Vagina (tissue), 2 donors: ENCODE results near the gene CLEC16A.

ENCODE experiments used
- CTCF ChIP-seq, 3 experiments: fragments of 450-650 bp in 2 of 3; fragments of 200-600 bp in 1 of 3; sonication (generic) in 1 of 3; IDR thresholded peaks; one replicate each; pipeline ENCODE4 v1.5.1; 2017 to 2019; ENCODE audit warnings: antibody characterized with exemption in 3 of 3, mild to moderate bottlenecking in 2 of 3, moderate library complexity in 2 of 3
- POLR2A ChIP-seq, 2 donors: fragments of 450-650 bp; IDR thresholded peaks; one replicate each; pipeline ENCODE4 v1.6.1; 2017; ENCODE audit warnings: antibody characterized with exemption in 2 of 2, mild to moderate bottlenecking in 2 of 2, moderate library complexity in 2 of 2
- POLR2AphosphoS5 ChIP-seq, 2 donors: sonication (generic); formaldehyde crosslinking; IDR thresholded peaks; one replicate each; pipeline ENCODE4 v1.9.0; 2017; ENCODE audit warnings: antibody characterized with exemption in 2 of 2, mild to moderate bottlenecking in 2 of 2, low read depth in 1 of 2; ENCODE audit not compliant: insufficient read depth in 1 of 2

- no peak for TF ChIP-seq CTCF (IDR thresholded peaks at IDR 0.05)
- TF ChIP-seq POLR2A (IDR thresholded peaks at IDR 0.05): no peak
- TF ChIP-seq POLR2AphosphoS5 (IDR thresholded peaks at IDR 0.05; ENCODE audit: insufficient read depth in 1 of 2, low read depth in 1 of 2): peak in 1 of 2 donors; percentile 54
Observed at GRCh38 chr16:11084876-11085485, 140.6 kb downstream of the CLEC16A start.
